ENCODE results near the gene CELA2A.
A peak's percentile ranks its signal among the peaks of the same experiment; 100 is the strongest.

Gene CELA2A

DNA sequence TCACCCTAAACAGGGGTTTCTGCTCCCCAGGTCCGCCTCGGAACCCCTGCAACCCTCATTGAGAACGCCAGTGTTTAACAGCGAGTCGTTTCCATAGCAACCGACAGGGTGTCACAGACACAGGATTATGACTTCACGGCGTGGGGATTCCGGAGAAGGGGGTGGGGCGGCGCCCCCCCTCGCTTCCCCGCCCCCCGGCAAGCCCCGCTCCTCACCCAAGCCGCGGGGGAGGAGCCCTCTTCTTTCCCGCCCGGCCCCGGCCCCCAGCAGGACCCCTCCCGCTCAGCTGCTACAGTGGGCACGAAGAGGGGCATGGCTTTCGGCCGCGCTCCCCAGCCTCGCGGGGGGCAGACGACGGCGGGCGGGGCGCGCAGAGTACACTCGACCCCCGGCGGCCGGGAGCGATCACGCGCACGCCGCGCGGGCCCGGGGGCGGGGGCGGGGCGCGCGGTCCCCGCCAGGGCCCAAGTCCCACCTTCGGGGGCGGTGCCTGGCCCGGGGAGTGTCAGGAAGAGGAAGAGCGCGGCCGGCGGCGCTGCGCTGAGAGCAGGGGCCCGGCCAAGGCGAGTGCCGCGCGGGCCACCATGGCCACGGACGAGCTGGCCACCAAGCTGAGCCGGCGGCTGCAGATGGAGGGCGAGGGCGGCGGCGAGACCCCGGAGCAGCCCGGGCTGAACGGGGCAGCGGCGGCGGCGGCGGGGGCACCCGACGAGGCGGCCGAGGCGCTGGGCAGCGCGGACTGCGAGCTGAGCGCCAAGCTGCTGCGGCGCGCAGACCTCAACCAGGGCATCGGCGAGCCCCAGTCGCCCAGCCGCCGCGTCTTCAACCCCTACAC is 46.9 kb upstream of the CELA2A start, which contains the start of gene EFHD2:
TSS of gene EFHD2 (plus strand) at position 501 of the 835 bp plus-strand sequence. CDS start at position 585, 84 bp downstream.
- Histone ChIP-seq H3F3A (ENCODE audit: low read depth) (peaks cover 5% of the 10 kb centered on the region; the same call in 1 of the 2 replicates), H2AFZ (ENCODE audit: low read length) (peak within 1 kb of the TSS; percentile 87), H3K27me3 (ENCODE audit: insufficient read depth, low read length, poor library complexity, severe bottlenecking) (no peaks in the 10 kb centered on the region), H3K4me3 (ENCODE audit: low read length, poor library complexity, severe bottlenecking) (peak within 1 kb of the TSS; percentile 94), H3K9me2 (replicated peaks; ENCODE audit: low read depth, low read length) (no peaks in the 10 kb centered on the region), H3K9me3 (ENCODE audit: insufficient read depth, low read depth, low read length) (no peaks in the 10 kb centered on the region), H3K79me2 (ENCODE audit: insufficient read depth, low read length) (peaks cover 46% of the 10 kb centered on the region), H4K20me1 (ENCODE audit: insufficient read depth, low read length, poor library complexity, severe bottlenecking) (peaks cover 42% of the 10 kb centered on the region), H3K36me3 (ENCODE audit: insufficient read depth, low read length) (no peaks in the 10 kb centered on the region), H3K4me2 (ENCODE audit: low read depth, low read length, poor library complexity, severe bottlenecking) (peak within 1 kb of the TSS; percentile 97), H3K9ac (ENCODE audit: low read depth, low read length, poor library complexity, severe bottlenecking) (peak within 1 kb of the TSS; percentile 85), H3K4me1 (ENCODE audit: insufficient read depth, low read length, poor library complexity, severe bottlenecking) (peaks cover 43% of the 10 kb centered on the region)
- TF ChIP-seq EZH2phosphoT487 (IDR thresholded peaks at IDR 0.05; ENCODE audit: borderline replicate concordance) = no peak
- TF ChIP-seq, protein P1, sequence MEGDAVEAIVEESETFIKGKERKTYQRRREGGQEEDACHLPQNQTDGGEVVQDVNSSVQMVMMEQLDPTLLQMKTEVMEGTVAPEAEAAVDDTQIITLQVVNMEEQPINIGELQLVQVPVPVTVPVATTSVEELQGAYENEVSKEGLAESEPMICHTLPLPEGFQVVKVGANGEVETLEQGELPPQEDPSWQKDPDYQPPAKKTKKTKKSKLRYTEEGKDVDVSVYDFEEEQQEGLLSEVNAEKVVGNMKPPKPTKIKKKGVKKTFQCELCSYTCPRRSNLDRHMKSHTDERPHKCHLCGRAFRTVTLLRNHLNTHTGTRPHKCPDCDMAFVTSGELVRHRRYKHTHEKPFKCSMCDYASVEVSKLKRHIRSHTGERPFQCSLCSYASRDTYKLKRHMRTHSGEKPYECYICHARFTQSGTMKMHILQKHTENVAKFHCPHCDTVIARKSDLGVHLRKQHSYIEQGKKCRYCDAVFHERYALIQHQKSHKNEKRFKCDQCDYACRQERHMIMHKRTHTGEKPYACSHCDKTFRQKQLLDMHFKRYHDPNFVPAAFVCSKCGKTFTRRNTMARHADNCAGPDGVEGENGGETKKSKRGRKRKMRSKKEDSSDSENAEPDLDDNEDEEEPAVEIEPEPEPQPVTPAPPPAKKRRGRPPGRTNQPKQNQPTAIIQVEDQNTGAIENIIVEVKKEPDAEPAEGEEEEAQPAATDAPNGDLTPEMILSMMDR (conservative IDR thresholded peaks at IDR 0.05; ENCODE audit: low read length) = no peak

DNA sequence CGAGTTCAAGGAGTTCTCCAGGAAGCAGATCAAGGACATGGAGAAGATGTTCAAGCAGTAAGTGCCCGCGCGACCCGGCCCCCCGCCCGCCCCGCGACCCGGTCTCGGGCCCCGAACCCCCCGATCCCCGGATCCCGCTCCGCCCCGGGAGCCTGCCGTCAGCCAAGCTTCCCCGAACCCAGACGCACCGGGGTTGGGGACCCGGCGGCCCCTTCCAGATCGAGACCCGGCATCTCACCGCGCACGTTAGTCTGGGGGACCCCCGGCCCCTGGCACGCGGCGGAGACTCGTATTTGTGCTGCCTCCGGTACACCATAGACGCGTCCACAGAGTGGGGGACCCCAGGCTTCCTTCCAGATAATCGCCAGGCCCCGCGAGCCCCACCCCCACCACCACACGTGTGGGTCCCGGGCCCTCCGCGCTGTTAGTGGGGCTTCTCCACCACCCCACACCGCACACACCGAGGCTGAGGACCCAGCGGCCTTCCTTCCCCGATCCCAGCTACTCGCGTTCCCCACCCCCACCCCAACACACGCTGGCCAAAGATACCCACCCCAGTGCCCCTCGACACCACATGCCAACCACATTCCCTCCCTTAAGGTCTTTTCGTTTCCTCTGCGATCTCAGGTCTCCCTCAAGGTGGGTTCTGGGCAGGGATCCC is 46.2 kb upstream of the CELA2A start:
- Histone ChIP-seq H3K27me3 (ENCODE audit: insufficient read depth, low read length, poor library complexity, severe bottlenecking) (no peaks in the 10 kb centered on the region), H3K4me1 (ENCODE audit: insufficient read depth, low read length, poor library complexity, severe bottlenecking) (peaks cover 43% of the 10 kb centered on the region), H3K9ac (ENCODE audit: low read depth, low read length, poor library complexity, severe bottlenecking) (peak overlapping the region; percentile 85), H3K9me3 (ENCODE audit: insufficient read depth, low read depth, low read length) (no peaks in the 10 kb centered on the region), H3K79me2 (ENCODE audit: insufficient read depth, low read length) (peaks cover 52% of the 10 kb centered on the region), H3F3A (ENCODE audit: low read depth) (peaks cover 5% of the 10 kb centered on the region; the same call in 1 of the 2 replicates), H4K20me1 (ENCODE audit: insufficient read depth, low read length, poor library complexity, severe bottlenecking) (peaks cover 46% of the 10 kb centered on the region), H3K36me3 (ENCODE audit: insufficient read depth, low read length) (no peaks in the 10 kb centered on the region), H3K9me2 (replicated peaks; ENCODE audit: low read depth, low read length) (no peaks in the 10 kb centered on the region), H2AFZ (ENCODE audit: low read length) (peak overlapping the region; percentile 66; the same call in 1 of the 2 replicates), H3K4me3 (ENCODE audit: low read length, poor library complexity, severe bottlenecking) (peak overlapping the region; percentile 94), H3K4me2 (ENCODE audit: low read depth, low read length, poor library complexity, severe bottlenecking) (peak overlapping the region; percentile 97)
- TF ChIP-seq, protein P1 (conservative IDR thresholded peaks at IDR 0.05; ENCODE audit: low read length) = no peak
- no peak for TF ChIP-seq EZH2phosphoT487 (IDR thresholded peaks at IDR 0.05; ENCODE audit: borderline replicate concordance)

DNA sequence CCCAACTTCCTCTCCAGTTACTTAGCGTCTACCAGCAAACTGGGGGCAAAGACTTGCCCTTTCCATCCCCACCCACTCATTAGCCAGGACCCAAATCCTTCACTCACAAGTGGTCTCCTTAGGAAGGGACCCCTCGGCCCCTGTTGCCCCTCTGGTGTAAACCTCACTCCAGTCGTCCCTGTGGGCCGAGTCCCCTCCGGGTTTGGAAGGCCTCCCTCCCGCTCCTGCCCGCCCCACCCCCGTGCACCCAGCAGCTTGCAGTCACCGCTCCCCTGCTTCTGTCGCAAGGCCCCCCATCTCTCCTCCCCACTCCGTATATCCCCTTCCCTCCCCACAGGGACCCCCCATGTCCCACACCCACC is 45.7 kb upstream of the CELA2A start:
- Histone ChIP-seq H3K4me1 (ENCODE audit: insufficient read depth, low read length, poor library complexity, severe bottlenecking) (peaks cover 43% of the 10 kb centered on the region), H3K9ac (ENCODE audit: low read depth, low read length, poor library complexity, severe bottlenecking) (peak overlapping the region; percentile 85)
- TF ChIP-seq, protein P1 (conservative IDR thresholded peaks at IDR 0.05; ENCODE audit: low read length) = no peak
- no peak for TF ChIP-seq EZH2phosphoT487 (IDR thresholded peaks at IDR 0.05; ENCODE audit: borderline replicate concordance)

More for the DNA sequence above, 45.7 kb upstream of the CELA2A start:
- peaks cover 46% of the 10 kb centered on the region for H4K20me1 ChIP-seq (ENCODE audit: insufficient read depth, low read length, poor library complexity, severe bottlenecking)
- H3F3A ChIP-seq (ENCODE audit: low read depth) = peaks cover 5% of the 10 kb centered on the region; the same call in 1 of the 2 replicates
- H3K9me3 ChIP-seq (ENCODE audit: insufficient read depth, low read depth, low read length) = no peaks in the 10 kb centered on the region
- H3K4me2 ChIP-seq (ENCODE audit: low read depth, low read length, poor library complexity, severe bottlenecking) = peak overlapping the region; percentile 97
- no peaks in the 10 kb centered on the region for H3K9me2 ChIP-seq (replicated peaks; ENCODE audit: low read depth, low read length)
- H2AFZ ChIP-seq (ENCODE audit: low read length) = no peak overlapping the region
- H3K36me3 ChIP-seq (ENCODE audit: insufficient read depth, low read length) = no peaks in the 10 kb centered on the region
- no peaks in the 10 kb centered on the region for H3K27me3 ChIP-seq (ENCODE audit: insufficient read depth, low read length, poor library complexity, severe bottlenecking)
- peak overlapping the region; percentile 94 for H3K4me3 ChIP-seq (ENCODE audit: low read length, poor library complexity, severe bottlenecking)
- H3K79me2 ChIP-seq (ENCODE audit: insufficient read depth, low read length) = peaks cover 54% of the 10 kb centered on the region
